TTC549 (cell line): ENCODE data around the gene PTPRD.

Experiments used
- FAIRE-seq: peaks from 2 replicates; lab custom pipeline; 2012; peaks lifted over from hg19 to GRCh38; lab: Jason Lieb, UNC

Gene PTPRD

DNA sequence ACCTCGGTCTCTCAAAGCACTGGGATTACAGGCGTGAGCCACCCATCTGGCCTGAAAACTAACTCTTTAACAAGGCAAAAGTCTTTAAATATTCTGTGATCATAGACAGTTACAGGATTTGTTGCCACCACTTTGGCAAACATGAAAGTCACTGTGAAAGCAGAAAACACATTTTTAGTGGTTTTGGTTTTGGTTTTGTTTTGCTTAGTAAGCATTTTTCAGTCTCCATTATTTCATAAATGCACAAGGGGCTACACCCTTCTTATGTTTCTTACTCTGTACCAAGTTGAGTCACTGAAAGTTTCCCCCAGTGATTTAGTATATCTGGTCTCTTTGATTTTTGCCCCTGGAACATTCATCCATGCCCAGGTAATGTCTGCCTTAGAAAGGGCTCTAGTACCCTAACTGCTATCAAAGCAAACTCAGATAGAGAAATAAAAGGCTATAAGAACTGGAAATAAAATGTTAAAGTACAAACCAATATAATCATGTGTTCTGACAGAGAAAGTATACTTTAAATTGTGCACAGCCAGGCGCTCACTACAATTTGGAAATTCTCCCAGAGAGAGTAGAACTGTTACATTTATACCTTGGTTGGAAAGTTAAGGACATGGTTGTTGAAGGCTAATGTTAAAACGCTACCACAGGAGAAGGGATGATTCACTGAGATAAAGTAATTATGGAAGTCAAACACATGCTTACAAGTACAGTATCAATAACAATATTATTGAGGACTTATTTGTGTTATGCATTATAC is 1790.7 kb downstream of the PTPRD start:
- no peak for FAIRE-seq

DNA sequence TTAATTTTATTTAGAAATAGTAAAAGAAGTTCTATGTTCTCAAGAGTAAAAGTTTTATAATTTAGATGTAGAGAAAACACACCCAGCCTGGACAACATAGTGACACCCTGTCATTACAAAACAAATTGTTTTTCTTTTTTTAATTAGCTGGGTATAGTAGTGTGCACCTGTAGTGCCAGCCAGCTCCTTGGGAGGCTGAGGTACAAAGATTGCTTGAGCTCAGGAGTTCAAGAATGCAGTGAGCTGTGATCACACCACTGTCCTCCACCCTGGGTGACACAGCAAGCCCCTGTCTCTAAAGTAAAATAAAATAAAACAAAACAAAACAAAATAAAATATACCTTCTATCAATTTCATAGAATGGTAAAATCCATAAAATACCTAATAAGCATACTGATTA is 1795.5 kb downstream of the PTPRD start:
- FAIRE-seq: no peak

- FAIRE-seq: no peak
Observed at GRCh38 chr9:8816361-8816760, 1796.4 kb downstream of the PTPRD start.

DNA sequence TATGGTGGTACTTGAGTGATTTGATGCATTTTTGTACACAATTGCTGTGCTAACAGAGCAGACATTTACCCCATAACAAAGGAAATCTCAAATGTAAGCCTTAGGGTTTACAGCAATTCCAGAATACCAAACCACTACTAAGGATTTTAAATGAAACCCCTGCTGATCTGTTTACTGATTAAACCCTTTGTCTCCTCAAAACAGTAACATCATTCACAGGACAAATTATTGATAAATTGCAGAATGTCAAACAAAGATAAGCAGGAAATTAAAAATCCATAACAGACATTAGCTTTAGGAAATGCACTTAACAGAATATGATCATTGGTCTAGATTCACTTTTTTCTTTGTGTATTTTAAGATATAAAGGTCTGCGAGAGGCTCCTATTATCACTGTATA is 1796.9 kb downstream of the PTPRD start:
- FAIRE-seq: no peak

GRCh38 chr9:8815219-8815618 is 1797.6 kb downstream of the PTPRD start:
- FAIRE-seq: no peak

GRCh38 chr9:8812888-8813287 is 1799.9 kb downstream of the PTPRD start:
- FAIRE-seq: no peak

GRCh38 chr9:8809741-8810140 is 1803.1 kb downstream of the PTPRD start:
- FAIRE-seq: no peak

DNA sequence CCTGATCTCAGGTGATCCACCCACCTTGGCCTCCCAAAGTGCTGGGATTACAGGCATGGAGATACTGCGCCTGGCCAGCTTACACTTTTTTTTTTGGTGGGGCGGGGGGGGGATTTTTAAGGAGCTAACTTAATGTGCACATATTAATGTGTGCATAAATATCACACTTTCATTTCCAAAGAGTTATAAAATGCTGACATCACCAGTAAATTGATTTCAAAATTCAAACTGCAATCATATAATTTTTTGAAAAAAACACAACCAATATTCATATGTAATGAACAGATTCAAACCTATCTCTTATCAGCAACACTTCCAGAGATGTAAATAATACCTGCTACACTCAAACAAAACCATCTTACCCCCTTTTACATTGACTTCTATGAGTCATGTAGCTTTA is 1806.7 kb downstream of the PTPRD start:
- FAIRE-seq: no peak

GRCh38 chr9:8804613-8805012 is 1808.2 kb downstream of the PTPRD start:
- no peak for FAIRE-seq

GRCh38 chr9:8802242-8802641 is 1810.6 kb downstream of the PTPRD start:
- FAIRE-seq: no peak

- no peak for FAIRE-seq
Observed at GRCh38 chr9:8800196-8800595, 1812.6 kb downstream of the PTPRD start.

DNA sequence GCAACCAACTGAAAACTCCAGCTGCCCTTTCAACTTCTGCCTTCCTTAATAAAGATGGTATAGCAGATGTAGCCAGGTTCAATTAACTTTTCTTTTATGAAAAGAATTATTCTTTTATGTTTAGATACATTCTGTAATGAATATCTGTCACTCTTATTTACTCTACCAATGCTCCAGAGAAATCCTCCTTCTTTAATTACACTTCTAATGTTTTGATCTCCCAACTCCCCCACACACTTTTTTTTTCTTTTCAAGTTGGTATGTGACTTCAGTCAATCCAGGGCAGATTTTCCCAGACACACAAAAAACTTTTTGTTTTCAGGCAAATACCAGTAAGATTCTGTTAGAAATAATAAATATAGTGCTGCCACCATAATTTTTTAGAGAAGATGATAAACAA is 1813.2 kb downstream of the PTPRD start:
- FAIRE-seq: no peak

GRCh38 chr9:8799206-8799605 is 1813.6 kb downstream of the PTPRD start:
- FAIRE-seq: no peak

DNA sequence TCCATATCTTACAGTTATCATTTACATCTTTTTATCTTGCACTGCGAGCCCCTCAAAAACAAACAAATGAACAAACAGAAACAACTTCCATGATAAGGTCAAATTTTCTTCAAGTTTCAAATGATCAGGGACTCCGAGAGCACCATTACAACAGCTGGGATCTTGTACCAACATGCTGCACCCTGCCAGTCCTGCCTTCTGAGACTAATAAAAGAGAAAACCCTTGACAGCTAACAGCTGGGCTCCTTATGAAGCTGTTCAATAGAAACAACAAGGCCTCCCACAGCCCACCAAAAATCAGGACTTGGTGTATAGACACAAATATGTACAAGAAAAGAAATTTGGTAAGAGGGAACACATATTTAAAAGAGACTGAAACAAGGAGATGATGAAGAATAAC is 1828.0 kb downstream of the PTPRD start:
- FAIRE-seq: no peak

DNA sequence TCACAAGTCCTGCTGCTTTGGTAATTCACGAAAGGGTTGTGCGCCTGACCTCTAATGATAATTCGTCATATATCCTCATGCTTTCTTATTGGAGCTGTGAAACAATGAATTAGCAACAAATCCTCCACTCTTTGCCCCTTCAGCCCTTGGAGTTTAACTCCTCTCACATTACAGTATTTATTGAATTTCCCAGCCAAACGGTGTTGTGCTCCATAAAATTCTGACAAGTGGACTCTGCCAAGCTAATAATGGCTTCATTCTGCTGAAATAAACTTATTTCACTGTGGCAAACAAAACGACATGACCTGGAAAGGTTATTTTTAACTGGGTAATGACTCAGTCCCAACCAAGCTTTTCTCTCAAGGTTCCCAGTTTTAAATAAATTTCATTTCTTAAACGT is 1828.9 kb downstream of the PTPRD start:
- no peak for FAIRE-seq

DNA sequence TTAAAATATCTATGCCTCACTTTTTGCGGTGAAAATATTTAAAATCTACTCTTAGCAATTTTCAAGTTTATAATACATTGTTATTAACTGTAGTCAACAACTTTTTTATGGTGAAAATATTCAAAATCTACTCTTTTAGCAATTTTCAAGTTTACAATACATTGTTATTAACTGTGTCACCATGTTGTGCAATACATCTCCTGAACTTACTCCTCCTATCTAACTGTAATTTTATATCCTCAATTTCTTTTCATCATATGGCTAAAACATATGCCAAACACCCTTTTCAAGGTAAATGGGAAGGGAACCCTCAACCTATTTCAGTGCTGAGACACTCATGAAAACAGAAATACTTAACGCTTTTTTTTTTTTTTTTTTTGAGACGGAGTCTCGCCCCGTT is 1830.6 kb downstream of the PTPRD start:
- no peak for FAIRE-seq

- FAIRE-seq: no peak
Observed at GRCh38 chr9:8781458-8781857, 1831.3 kb downstream of the PTPRD start.

DNA sequence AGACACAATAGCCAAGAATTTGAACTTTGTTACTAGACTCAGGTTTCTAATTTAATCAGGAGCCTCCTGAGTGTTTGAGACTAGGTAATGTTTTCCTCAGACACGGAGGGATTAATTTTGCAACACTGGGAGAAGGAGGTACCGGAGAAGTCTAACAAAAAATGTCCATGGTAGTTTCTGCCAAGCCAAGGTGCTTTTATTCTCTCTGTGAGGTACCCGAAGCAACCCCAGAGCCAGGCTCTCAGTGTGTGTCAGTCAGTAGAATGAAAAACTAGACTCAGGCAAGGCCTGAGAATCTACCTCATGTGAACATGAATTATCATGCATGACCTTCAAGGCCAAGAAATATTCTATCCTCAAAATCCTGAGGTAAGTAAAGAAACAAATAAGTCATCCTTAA is 1832.4 kb downstream of the PTPRD start:
- FAIRE-seq: no peak

DNA sequence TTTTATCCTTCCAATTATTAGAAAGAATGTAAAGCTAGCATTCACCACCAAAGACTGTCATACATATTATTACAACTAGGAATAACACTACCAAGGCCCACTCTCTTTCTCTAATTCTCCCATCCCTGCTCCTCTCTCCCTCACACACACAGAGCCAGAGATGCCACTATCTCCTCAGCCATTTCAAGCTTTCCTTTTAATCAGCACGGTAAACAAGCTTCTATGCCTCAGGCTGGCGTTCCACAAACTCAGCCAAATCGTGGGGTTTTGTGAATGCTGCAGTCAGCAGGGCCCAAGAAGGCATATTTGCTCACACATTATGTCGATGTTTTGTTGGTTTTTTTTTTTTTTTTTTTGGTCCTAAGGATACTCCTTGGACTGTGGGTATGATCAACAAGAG is 1833.3 kb downstream of the PTPRD start:
- FAIRE-seq: no peak

- no peak for FAIRE-seq
Observed at GRCh38 chr9:8778356-8778755, 1834.4 kb downstream of the PTPRD start.

- FAIRE-seq: no peak
Observed at GRCh38 chr9:8772302-8772701, 1840.5 kb downstream of the PTPRD start.

GRCh38 chr9:8769153-8769552 is 1843.6 kb downstream of the PTPRD start:
- no peak for FAIRE-seq

DNA sequence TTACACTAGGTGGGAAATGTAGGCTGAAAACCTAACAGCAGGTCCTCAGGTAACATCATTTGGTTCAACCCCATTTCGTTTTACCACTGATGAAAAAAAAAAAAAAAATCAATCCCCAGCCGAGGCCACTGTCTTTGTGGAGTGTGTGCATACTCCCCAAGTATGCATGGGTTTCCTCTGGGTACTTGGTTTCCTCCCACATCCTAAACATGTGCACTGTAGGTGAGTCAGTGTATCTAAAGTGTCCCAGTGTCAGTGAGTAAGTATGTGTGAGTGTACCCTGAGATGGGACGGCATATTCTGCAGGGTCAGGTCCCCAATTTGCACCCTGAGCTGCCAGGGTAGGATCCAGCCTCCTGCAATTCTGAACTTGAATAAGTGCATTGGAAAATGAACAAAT is 1846.7 kb downstream of the PTPRD start:
- no peak for FAIRE-seq

DNA sequence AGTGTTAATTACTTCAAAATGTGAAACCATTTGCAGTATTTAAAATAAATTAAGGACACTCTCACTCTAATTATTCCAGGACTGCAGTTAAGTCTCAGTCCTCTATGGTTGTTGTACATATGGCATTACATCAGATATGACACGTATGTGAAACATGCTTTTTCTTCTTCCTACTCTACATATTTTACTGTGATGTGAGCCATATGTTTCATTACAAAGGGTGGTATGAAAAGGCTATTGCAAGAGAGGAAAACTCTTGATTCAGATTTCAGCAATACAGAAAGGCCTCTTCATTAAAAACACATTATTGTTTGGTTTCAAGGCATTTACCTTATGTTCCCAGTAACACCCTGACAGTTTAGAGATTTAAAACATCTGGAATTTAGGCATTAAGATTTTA is 1848.8 kb downstream of the PTPRD start:
- no peak for FAIRE-seq
